OCI-LY3 (cell line): ENCODE results near the gene KCNK5.

Source experiments
- H2AFZ ChIP-seq: fragments of 200-600, 300-600 bp; shearing (Covaris generic); 2 replicates; pipeline ENCODE4 v1.6.0; 2014; ENCODE audit warnings: antibody characterized with exemption, low read depth, low read length
- H3K27ac ChIP-seq: fragments of 200-600, 300-600 bp; sonication (generic); 2 replicates; pipeline ENCODE4 v1.5.1; 2014; ENCODE audit warnings: mild to moderate bottlenecking, low read length, moderate library complexity, mixed read lengths
- H3K27me3 ChIP-seq: fragments of 200-600, 300-600 bp; sonication (generic); 2 replicates; pipeline ENCODE4 v1.6.1; 2014; ENCODE audit warnings: low read depth, low read length, mixed read lengths
- H3K36me3 ChIP-seq: fragments of 200-600, 300-600 bp; sonication (generic); replicated peaks from 2 replicates; pipeline ENCODE3; 2014; ENCODE audit warnings: low read depth, low read length, mixed read lengths
- H3K4me1 ChIP-seq: fragments of 300-600, 200-600 bp; sonication (generic); 2 replicates; pipeline ENCODE4 v1.6.1; 2014; ENCODE audit warnings: low read length, mixed read lengths
- H3K4me2 ChIP-seq: fragments of 200-600, 300-600 bp; sonication (generic); 2 replicates; pipeline ENCODE4 v1.6.1; 2014; ENCODE audit warnings: low read length, mixed read lengths
- H3K4me3 ChIP-seq: fragments of 300-600, 200-600 bp; sonication (generic); 2 replicates; pipeline ENCODE4 v1.5.1; 2014; ENCODE audit warnings: antibody characterized with exemption, mild to moderate bottlenecking, low read length, moderate library complexity
- H3K79me2 ChIP-seq: fragments of 300-600, 200-600 bp; shearing (Covaris generic); 2 replicates; pipeline ENCODE4 v1.6.1; 2014; ENCODE audit warnings: mild to moderate bottlenecking, low read length, mixed read lengths
- H3K9ac ChIP-seq: fragments of 300-600, 200-600 bp; shearing (Covaris generic); 2 replicates; pipeline ENCODE4 v1.6.0; 2014; ENCODE audit warnings: mild to moderate bottlenecking, low read length, moderate library complexity
- H3K9me3 ChIP-seq: fragments of 200-600, 300-600 bp; shearing (Covaris generic); 2 replicates; pipeline ENCODE4 v1.6.1; 2014; ENCODE audit warnings: low read length, mixed read lengths; ENCODE audit not compliant: insufficient read depth
- H4K20me1 ChIP-seq: fragments of 200-600, 300-600 bp; sonication (generic); 2 replicates; pipeline ENCODE4 v1.6.1; 2016; ENCODE audit warnings: low read length, mixed read lengths; ENCODE audit not compliant: insufficient read depth
- CTCF ChIP-seq: fragments of 200-600, 300-600 bp; sonication (generic); IDR thresholded peaks from 2 replicates; pipeline ENCODE4 v1.5.1; 2014; ENCODE audit warnings: antibody characterized with exemption, low read length, low read depth
- EZH2phosphoT487 ChIP-seq: fragments of 200-600 bp; shearing (Covaris generic); IDR thresholded peaks from 2 replicates; pipeline ENCODE4 v1.6.1; 2018; ENCODE audit warnings: antibody characterized with exemption, mixed run types, low read depth

KCNK5 gene

DNA sequence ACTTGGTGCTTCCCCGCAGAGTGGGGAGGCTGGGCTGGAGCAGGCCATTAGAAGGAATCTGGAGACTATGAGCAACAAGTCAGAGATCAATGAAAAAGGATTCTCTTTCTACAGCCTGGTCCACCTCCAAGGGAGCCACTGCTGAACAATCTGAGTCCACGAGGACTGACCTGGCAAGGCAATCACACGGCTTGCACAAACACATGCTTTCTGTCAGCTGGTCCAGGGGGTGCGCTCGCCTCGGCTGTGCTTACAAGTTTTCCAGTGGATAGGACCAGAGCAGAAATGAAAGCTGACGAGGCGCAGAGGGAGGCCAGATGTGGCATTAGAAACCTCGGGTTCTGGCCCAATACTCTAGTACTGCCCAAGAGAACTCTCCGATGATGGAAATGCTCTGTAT is 18.1 kb downstream of the KCNK5 start:
- Histone ChIP-seq H3K79me2 (no peaks in the 10 kb centered on the region), H3K36me3 (no peaks in the 10 kb centered on the region)

GRCh38 chr6:39210450-39210849 is 18.8 kb downstream of the KCNK5 start:
- Histone ChIP-seq H4K20me1 (no peaks in the 10 kb centered on the region), H3K4me1 (peaks cover 10% of the 10 kb centered on the region), H3K9ac (no peak overlapping the region)

More for the DNA sequence above, 18.1 kb downstream of the KCNK5 start:
- Histone ChIP-seq H3K9me3 (no peaks in the 10 kb centered on the region), H3K4me2 (no peak overlapping the region), H3K27me3 (0 out of 2 replicates have a peak, but pooled peaks cover 3% of the 10 kb centered on the region), H3K27ac (no peak overlapping the region), H3K4me1 (peaks cover 10% of the 10 kb centered on the region), H2AFZ (no peak overlapping the region), H3K4me3 (no peak overlapping the region), H4K20me1 (no peaks in the 10 kb centered on the region), H3K9ac (no peak overlapping the region)
- TF ChIP-seq EZH2phosphoT487 (no peak), CTCF (no peak)

DNA sequence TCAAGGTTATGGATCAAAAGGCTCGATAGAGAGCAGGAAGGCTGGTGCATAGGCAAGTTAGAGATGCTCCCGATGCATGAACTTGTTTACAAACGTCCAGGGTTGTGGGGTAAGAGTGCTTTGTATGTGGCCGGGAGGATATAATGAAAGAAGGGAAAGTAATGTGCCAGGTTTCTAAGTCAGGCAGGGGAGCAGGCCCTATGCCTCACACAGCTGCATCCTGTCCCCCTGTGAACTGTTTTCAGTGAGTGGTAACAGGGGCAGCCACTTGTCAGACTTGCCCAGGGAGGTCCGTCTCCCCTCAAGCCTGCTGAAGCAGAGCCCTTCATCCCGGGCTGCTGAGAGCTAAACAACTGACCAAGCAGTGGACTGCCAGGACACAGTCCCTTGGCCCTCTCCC is 19.4 kb downstream of the KCNK5 start:
- no peaks in the 10 kb centered on the region for H4K20me1 ChIP-seq
- H3K36me3 ChIP-seq: no peaks in the 10 kb centered on the region
- H3K79me2 ChIP-seq: no peaks in the 10 kb centered on the region
- H3K9me3 ChIP-seq: no peaks in the 10 kb centered on the region
- no peak overlapping the region for H2AFZ ChIP-seq
- TF ChIP-seq EZH2phosphoT487 (no peak), CTCF (no peak)
- H3K27me3 ChIP-seq: 0 out of 2 replicates have a peak, but pooled peaks cover 3% of the 10 kb centered on the region
- no peak overlapping the region for H3K4me2 ChIP-seq
- peaks cover 10% of the 10 kb centered on the region for H3K4me1 ChIP-seq
- H3K27ac ChIP-seq: no peak overlapping the region
- H3K4me3 ChIP-seq: no peak overlapping the region
- no peak overlapping the region for H3K9ac ChIP-seq

More at GRCh38 chr6:39210450-39210849, 18.8 kb downstream of the KCNK5 start:
- no peaks in the 10 kb centered on the region for H3K79me2 ChIP-seq
- H3K27me3 ChIP-seq: 0 out of 2 replicates have a peak, but pooled peaks cover 3% of the 10 kb centered on the region
- no peak overlapping the region for H3K4me2 ChIP-seq
- no peaks in the 10 kb centered on the region for H3K9me3 ChIP-seq
- TF ChIP-seq EZH2phosphoT487: no peak
- TF ChIP-seq CTCF: no peak
- H3K4me3 ChIP-seq: no peak overlapping the region
- H3K36me3 ChIP-seq: no peaks in the 10 kb centered on the region
- no peak overlapping the region for H2AFZ ChIP-seq
- H3K27ac ChIP-seq: no peak overlapping the region

GRCh38 chr6:39209360-39209811 is 19.9 kb downstream of the KCNK5 start:
- Histone ChIP-seq H3K79me2 (no peaks in the 10 kb centered on the region), H3K4me2 (no peak overlapping the region)

More at GRCh38 chr6:39209360-39209811, 19.9 kb downstream of the KCNK5 start:
- H4K20me1 ChIP-seq: no peaks in the 10 kb centered on the region
- no peak overlapping the region for H2AFZ ChIP-seq
- H3K27ac ChIP-seq: no peak overlapping the region
- H3K4me1 ChIP-seq: peaks cover 5% of the 10 kb centered on the region
- no peaks in the 10 kb centered on the region for H3K9me3 ChIP-seq
- TF ChIP-seq EZH2phosphoT487 (no peak), CTCF (no peak)
- H3K4me3 ChIP-seq: no peak overlapping the region
- H3K36me3 ChIP-seq: no peaks in the 10 kb centered on the region
- 0 out of 2 replicates have a peak, but pooled peaks cover 3% of the 10 kb centered on the region for H3K27me3 ChIP-seq
- H3K9ac ChIP-seq: no peak overlapping the region
